H9 (cell line): ENCODE results near the gene KLRC4. TPM values are rescaled to one million over a fixed set of nuclear protein-coding genes. Genes with fewer than 3 reads are reported as not detected.

ENCODE experiments used
- DNase-seq: peaks from one replicate; pipeline ENCODE4 v3.0.0-alpha.2; 2017
- H2AFZ ChIP-seq: one replicate; pipeline ENCODE4 v1.6.1; 2013; ENCODE audit warnings: mild to moderate bottlenecking, low read length, control low read depth, moderate library complexity
- H2AK5ac ChIP-seq: 2 replicates; pipeline ENCODE4 v1.6.1; 2013; ENCODE audit warnings: low read length, control low read depth, mixed read lengths; ENCODE audit not compliant: insufficient read length
- H2BK120ac ChIP-seq: one replicate; pipeline ENCODE4 v1.6.1; 2013; ENCODE audit warnings: low read depth, mild to moderate bottlenecking, low read length, control low read depth, inconsistent platforms; ENCODE audit not compliant: poor library complexity, severe bottlenecking
- H2BK12ac ChIP-seq: 2 replicates; pipeline ENCODE4 v1.6.1; 2013; ENCODE audit warnings: low read length, control low read depth, mixed read lengths, low read depth; ENCODE audit not compliant: insufficient read length
- H2BK15ac ChIP-seq: 2 replicates; pipeline ENCODE4 v1.6.1; 2013; ENCODE audit warnings: low read depth, low read length, control low read depth
- H2BK20ac ChIP-seq: one replicate; pipeline ENCODE4 v1.6.1; 2013; ENCODE audit warnings: low read depth, mild to moderate bottlenecking, low read length, control low read depth, inconsistent platforms; ENCODE audit not compliant: poor library complexity, severe bottlenecking
- H2BK5ac ChIP-seq: 2 replicates; pipeline ENCODE4 v1.6.1; 2013; ENCODE audit warnings: low read length, control low read depth, mixed read lengths; ENCODE audit not compliant: insufficient read length
- H3K14ac ChIP-seq: 2 replicates; pipeline ENCODE4 v1.6.1; 2013; ENCODE audit warnings: low read length, control low read depth; ENCODE audit not compliant: insufficient read depth
- H3K18ac ChIP-seq: 2 replicates; pipeline ENCODE4 v1.6.1; 2013; ENCODE audit warnings: low read depth, mild to moderate bottlenecking, mixed read lengths, low read length, control low read depth; ENCODE audit not compliant: insufficient read length
- H3K23ac ChIP-seq: 2 replicates; pipeline ENCODE4 v1.6.1; 2013; ENCODE audit warnings: low read length, control low read depth, mixed read lengths, low read depth; ENCODE audit not compliant: insufficient read length
- H3K23me2 ChIP-seq: 2 replicates; pipeline ENCODE4 v1.6.1; 2013; ENCODE audit warnings: low read depth, mild to moderate bottlenecking, mixed read lengths, low read length, control low read depth; ENCODE audit not compliant: insufficient read length, poor library complexity, severe bottlenecking
- H3K27ac ChIP-seq: 2 replicates; pipeline ENCODE4 v1.5.1; 2013; ENCODE audit warnings: low read length, control low read depth, mixed read lengths, low read depth; ENCODE audit not compliant: insufficient read length
- H3K27me3 ChIP-seq: 2 replicates; pipeline ENCODE4 v1.6.1; 2013; ENCODE audit warnings: low read length, control low read depth, inconsistent platforms; ENCODE audit not compliant: insufficient read depth
- H3K4ac ChIP-seq: 2 replicates; pipeline ENCODE4 v1.6.1; 2013; ENCODE audit warnings: low read depth, mild to moderate bottlenecking, control low read depth, inconsistent platforms, low read length, moderate library complexity
- H3K4me1 ChIP-seq: 2 replicates; pipeline ENCODE4 v1.6.1; 2013; ENCODE audit warnings: low read length, control low read depth, inconsistent platforms; ENCODE audit not compliant: insufficient read depth
- H3K4me2 ChIP-seq: 2 replicates; pipeline ENCODE4 v1.6.1; 2013; ENCODE audit warnings: low read length, control low read depth, mixed read lengths; ENCODE audit not compliant: insufficient read length, insufficient read depth
- H3K56ac ChIP-seq: 2 replicates; pipeline ENCODE4 v1.6.1; 2013; ENCODE audit warnings: low read depth, mild to moderate bottlenecking, mixed read lengths, low read length, control low read depth; ENCODE audit not compliant: insufficient read length
- H3K79me1 ChIP-seq: 2 replicates; pipeline ENCODE4 v1.6.1; 2013; ENCODE audit warnings: low read depth, mild to moderate bottlenecking, moderate library complexity, low read length, control low read depth, inconsistent platforms; ENCODE audit not compliant: insufficient read depth, poor library complexity, severe bottlenecking
- H3K79me2 ChIP-seq: 2 replicates; pipeline ENCODE4 v1.6.1; 2013; ENCODE audit warnings: low read length, control low read depth, inconsistent platforms; ENCODE audit not compliant: insufficient read depth
- H3K9ac ChIP-seq: 2 replicates; pipeline ENCODE4 v1.6.1; 2013; ENCODE audit warnings: low read length, control low read depth, mixed read lengths; ENCODE audit not compliant: insufficient read length; ENCODE audit errors: extremely low read depth
- H3K9me3 ChIP-seq: one replicate; pipeline ENCODE4 v1.6.1; 2013; ENCODE audit warnings: low read depth, low read length, inconsistent platforms; ENCODE audit not compliant: control insufficient read depth
- H3T11ph ChIP-seq: one replicate; pipeline ENCODE4 v1.6.1; 2013; ENCODE audit warnings: mild to moderate bottlenecking, low read length, control low read depth, inconsistent platforms
- H4K20me1 ChIP-seq: one replicate; pipeline ENCODE4 v1.6.1; 2013; ENCODE audit not compliant: control insufficient read depth, insufficient read length, insufficient read depth
- H4K5ac ChIP-seq: 2 replicates; pipeline ENCODE4 v1.6.1; 2013; ENCODE audit warnings: low read depth, mild to moderate bottlenecking, mixed read lengths, low read length, control low read depth; ENCODE audit not compliant: insufficient read length
- H4K8ac ChIP-seq: replicated peaks from 2 replicates; pipeline ENCODE4 v1.6.1; 2013; ENCODE audit warnings: low read length, control low read depth, mixed read lengths, low read depth; ENCODE audit not compliant: insufficient read length
- H4K91ac ChIP-seq: 2 replicates; pipeline ENCODE4 v1.6.1; 2013; ENCODE audit warnings: low read depth, mild to moderate bottlenecking, moderate library complexity, mixed read lengths, low read length, control low read depth; ENCODE audit not compliant: insufficient read length
- H3K27ac Mint-ChIP-seq, 3 experiments: 2 replicates in 2 of 3; 3 replicates in 1 of 3; pipeline ENCODE4 v1.8.0; 2020 to 2021; ENCODE audit warnings: mixed read lengths in 3 of 3, mild to moderate bottlenecking in 1 of 3, moderate library complexity in 1 of 3
- H3K27me3 Mint-ChIP-seq: 2 replicates; pipeline ENCODE4 v1.8.0; 2021; ENCODE audit warnings: low read depth, mild to moderate bottlenecking, moderate library complexity, mixed read lengths
- H3K36me3 Mint-ChIP-seq, 3 experiments: 2 replicates in 2 of 3; 3 replicates in 1 of 3; pipeline ENCODE4 v1.8.0; 2020 to 2021; ENCODE audit warnings: low read depth in 3 of 3, mixed read lengths in 3 of 3; ENCODE audit not compliant: insufficient read depth in 1 of 3
- H3K4me1 Mint-ChIP-seq, 2 experiments: 2 replicates each; pipeline ENCODE4 v1.8.0; 2020; ENCODE audit warnings: mixed read lengths in 2 of 2
- H3K4me3 Mint-ChIP-seq, 2 experiments: 2 replicates in 1 of 2; 3 replicates in 1 of 2; pipeline ENCODE4 v1.8.0; 2020 to 2021; ENCODE audit warnings: mild to moderate bottlenecking in 2 of 2, mixed read lengths in 2 of 2, moderate library complexity in 1 of 2
- H3K9me3 Mint-ChIP-seq, 2 experiments: 2 replicates in 1 of 2; 3 replicates in 1 of 2; pipeline ENCODE4 v1.8.0; 2020; ENCODE audit warnings: mild to moderate bottlenecking in 2 of 2, mixed read lengths in 2 of 2, moderate library complexity in 1 of 2
- WGBS: extraction: QIAGEN DNeasy Blood & Tissue Kit; methylation state at CpG from one replicate; pipeline ENCODE4 v1.1.7; 2013; ENCODE audit warnings: missing lambda C conversion rate, low lambda C conversion rate, mixed read lengths; ENCODE audit not compliant: insufficient read length; ENCODE audit errors: extremely low coverage; 5-methylcytosine and 5-hydroxymethylcytosine counted together
- total RNA-seq: library from RNA; stranded (reverse); gene quantifications from 2 replicates; pipeline ENCODE4 v1.2.1, GENCODE V29; 2021
- TF ChIP-seq, protein P1 (sequence below): fragments of 200-600 bp; sonication (generic); conservative IDR thresholded peaks from 3 replicates; pipeline ENCODE4 v1.8.0; 2021; ENCODE audit warnings: antibody characterized with exemption, mild to moderate bottlenecking

KLRC4 gene
- total RNA-seq, 1 experiment from 2014 or later: not detected

DNA sequence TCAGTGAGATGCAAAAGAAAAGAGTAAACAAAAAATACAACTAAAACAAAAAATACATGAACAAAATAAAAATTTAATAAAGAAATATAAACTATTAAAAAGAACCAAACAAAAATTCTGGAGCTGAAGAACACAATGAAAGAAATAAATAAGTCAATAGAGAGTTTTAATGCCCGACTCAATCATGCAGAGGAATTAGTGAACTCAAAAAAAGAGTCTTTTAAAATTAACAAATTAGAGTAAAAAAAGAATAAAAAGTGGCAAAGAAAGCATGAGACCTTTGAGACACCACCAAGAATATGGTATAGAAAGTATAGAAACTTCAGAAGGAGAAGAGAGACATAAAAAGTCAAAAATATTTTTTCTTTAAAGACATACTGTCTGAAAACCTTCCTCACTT is 46.2 kb upstream of the KLRC4 start:
- Mint-ChIP-seq H3K36me3 (peaks cover 4 to 25% (median 10%) of the 10 kb centered on the region in 3 experiments; a peak in 6 of 7 replicates), H3K4me3 (no peak overlapping the region), H3K9me3 (peaks cover 25 to 28% of the 10 kb centered on the region in 2 experiments), H3K27ac (no peak overlapping the region), H3K4me1 (peaks cover 13 to 16% of the 10 kb centered on the region in 2 experiments), H3K27me3 (no peaks in the 10 kb centered on the region)
- H3T11ph ChIP-seq: no peak overlapping the region
- H3K9me3 ChIP-seq: no peaks in the 10 kb centered on the region
- no peaks in the 10 kb centered on the region for H3K23me2 ChIP-seq
- DNase-seq: no peak
- H2BK5ac ChIP-seq: no peak overlapping the region
- H4K91ac ChIP-seq: no peak overlapping the region
- no peak overlapping the region for H2BK20ac ChIP-seq
- TF ChIP-seq, protein P1, sequence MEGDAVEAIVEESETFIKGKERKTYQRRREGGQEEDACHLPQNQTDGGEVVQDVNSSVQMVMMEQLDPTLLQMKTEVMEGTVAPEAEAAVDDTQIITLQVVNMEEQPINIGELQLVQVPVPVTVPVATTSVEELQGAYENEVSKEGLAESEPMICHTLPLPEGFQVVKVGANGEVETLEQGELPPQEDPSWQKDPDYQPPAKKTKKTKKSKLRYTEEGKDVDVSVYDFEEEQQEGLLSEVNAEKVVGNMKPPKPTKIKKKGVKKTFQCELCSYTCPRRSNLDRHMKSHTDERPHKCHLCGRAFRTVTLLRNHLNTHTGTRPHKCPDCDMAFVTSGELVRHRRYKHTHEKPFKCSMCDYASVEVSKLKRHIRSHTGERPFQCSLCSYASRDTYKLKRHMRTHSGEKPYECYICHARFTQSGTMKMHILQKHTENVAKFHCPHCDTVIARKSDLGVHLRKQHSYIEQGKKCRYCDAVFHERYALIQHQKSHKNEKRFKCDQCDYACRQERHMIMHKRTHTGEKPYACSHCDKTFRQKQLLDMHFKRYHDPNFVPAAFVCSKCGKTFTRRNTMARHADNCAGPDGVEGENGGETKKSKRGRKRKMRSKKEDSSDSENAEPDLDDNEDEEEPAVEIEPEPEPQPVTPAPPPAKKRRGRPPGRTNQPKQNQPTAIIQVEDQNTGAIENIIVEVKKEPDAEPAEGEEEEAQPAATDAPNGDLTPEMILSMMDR: no peak
- no peak overlapping the region for H3K27ac ChIP-seq
- H3K4ac ChIP-seq: no peak overlapping the region
- no peak overlapping the region for H2BK12ac ChIP-seq
- H4K20me1 ChIP-seq: no peaks in the 10 kb centered on the region
- no peak overlapping the region for H3K14ac ChIP-seq
- no peak overlapping the region for H3K9ac ChIP-seq
- no peaks in the 10 kb centered on the region for H3K27me3 ChIP-seq
- no peak overlapping the region for H3K18ac ChIP-seq
- H3K79me2 ChIP-seq: no peaks in the 10 kb centered on the region
- no peak overlapping the region for H3K23ac ChIP-seq
- no peak overlapping the region for H4K8ac ChIP-seq
- no peak overlapping the region for H3K4me2 ChIP-seq
- peaks cover 2% of the 10 kb centered on the region; the same call in 1 of the 2 replicates for H3K4me1 ChIP-seq
- no peak overlapping the region for H2AFZ ChIP-seq
- H4K5ac ChIP-seq: no peak overlapping the region
- H2BK15ac ChIP-seq: no peak overlapping the region
- no peak overlapping the region for H3K56ac ChIP-seq
- no peaks in the 10 kb centered on the region for H3K79me1 ChIP-seq
- no peak overlapping the region for H2BK120ac ChIP-seq
- H2AK5ac ChIP-seq: no peak overlapping the region
- no CpG with 5 or more reads among the region's 1 CpG for WGBS
